ENCODE data around the gene AIP.
"Not testable (repeated sequence)": the region's sequence is repeated elsewhere in the genome, so short reads cannot be mapped to it uniquely, and the experiment has no call there.

AIP gene

DNA sequence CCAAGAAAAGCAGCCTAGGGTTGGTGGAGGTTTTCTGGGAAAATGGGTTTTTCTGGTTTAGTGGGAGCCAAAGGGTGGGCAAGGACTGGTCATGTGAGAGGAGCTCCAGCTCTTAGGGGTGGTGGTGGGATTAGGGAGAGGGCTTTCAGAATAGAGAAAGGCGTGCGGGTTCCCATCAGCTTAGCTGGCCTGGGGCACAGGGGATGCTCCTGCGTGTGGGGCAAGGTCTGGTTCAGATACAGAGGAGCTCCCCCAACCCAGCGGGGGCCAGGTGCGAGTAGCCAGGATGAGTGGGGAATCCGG, 14.4 kb upstream of the AIP start:
- H3K9ac ChIP-seq (ENCODE audit: low read length in 5 of 5), result peak overlapping the region in 4 of 5 donors; percentile 78 to 87 (median 86)
- H3K4me3 ChIP-seq (ENCODE audit: low read depth in 1 of 5, low read length in 5 of 5), result peak overlapping the region; percentile 72 to 87 (median 78)
- H3K36me3 ChIP-seq (ENCODE audit: control insufficient read depth in 5 of 5, insufficient read depth in 5 of 5, low read length in 5 of 5), result no peaks in the 10 kb centered on the region
- H3K27ac ChIP-seq (ENCODE audit: low read depth, low read length), result peak overlapping the region; percentile 79
- no peaks in the 10 kb centered on the region for H3K9me3 ChIP-seq (ENCODE audit: control insufficient read depth in 5 of 5, low read length in 5 of 5)
- peaks cover 5 to 47% (median 38%) of the 10 kb centered on the region in 5 donors for H3K4me1 ChIP-seq (ENCODE audit: control insufficient read depth in 5 of 5, insufficient read depth in 5 of 5, low read length in 5 of 5)
- H3K27me3 ChIP-seq (ENCODE audit: control insufficient read depth in 5 of 5, insufficient read depth in 4 of 5, low read length in 5 of 5), result no peaks in the 10 kb centered on the region

DNA sequence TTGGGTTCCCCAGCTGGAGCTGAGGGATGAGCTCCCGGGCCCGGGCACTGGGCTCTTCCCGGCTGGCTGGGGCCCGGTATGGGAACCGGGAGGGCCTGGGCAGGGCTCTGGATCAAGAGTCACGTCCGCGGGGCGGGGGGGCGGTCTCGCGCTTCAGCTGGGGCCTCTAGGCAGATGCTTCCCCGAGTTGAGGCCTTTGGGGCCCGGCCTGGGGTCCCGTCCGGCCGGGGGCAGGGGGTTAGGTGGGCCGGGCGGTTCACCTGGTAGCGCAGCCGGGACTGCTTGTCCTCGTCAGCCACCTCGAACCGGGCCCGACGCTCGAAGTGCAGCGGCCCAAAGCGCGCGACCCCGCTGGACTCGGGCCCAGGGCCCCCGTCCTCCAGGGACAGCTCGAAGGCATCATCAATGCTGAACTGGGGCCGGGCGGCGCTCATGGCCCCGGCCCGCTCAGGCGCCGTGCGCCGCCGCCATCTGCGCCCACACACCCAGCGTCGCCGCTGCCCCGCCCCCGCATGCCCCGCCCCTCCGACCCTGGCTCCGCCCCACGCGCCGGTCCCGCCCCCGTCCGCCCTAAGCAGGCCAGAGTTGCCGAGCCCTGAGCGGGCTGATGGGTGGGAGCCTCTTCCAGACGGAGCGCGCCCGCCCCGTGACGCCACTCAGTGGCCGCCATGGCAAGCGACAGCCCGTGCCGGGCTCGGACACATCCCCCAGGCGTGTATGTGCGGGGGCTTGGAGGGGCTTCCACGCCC, 13.9 kb upstream of the AIP start, which contains the start of gene TMEM134:
Gene TMEM134 (minus strand): TSS at position 493 of the 749 bp plus-strand sequence. CDS start 59 bp downstream, at position 434.
- Histone ChIP-seq H3K4me3 (ENCODE audit: low read depth in 1 of 5, low read length in 5 of 5) (peak within 1 kb of the TSS; percentile 78 to 88 (median 86)), H3K9me3 (ENCODE audit: control insufficient read depth in 5 of 5, low read length in 5 of 5) (no peaks in the 10 kb centered on the region), H3K4me1 (ENCODE audit: control insufficient read depth in 5 of 5, insufficient read depth in 5 of 5, low read length in 5 of 5) (peaks cover 5 to 42% (median 35%) of the 10 kb centered on the region in 5 donors), H3K27me3 (ENCODE audit: control insufficient read depth in 5 of 5, insufficient read depth in 4 of 5, low read length in 5 of 5) (no peaks in the 10 kb centered on the region), H3K27ac (ENCODE audit: low read depth, low read length) (peak within 1 kb of the TSS; percentile 79), H3K36me3 (ENCODE audit: control insufficient read depth in 5 of 5, insufficient read depth in 5 of 5, low read length in 5 of 5) (no peaks in the 10 kb centered on the region), H3K9ac (ENCODE audit: low read length in 5 of 5) (peak within 1 kb of the TSS in 4 of 5 donors; percentile 84 to 92 (median 86))

DNA sequence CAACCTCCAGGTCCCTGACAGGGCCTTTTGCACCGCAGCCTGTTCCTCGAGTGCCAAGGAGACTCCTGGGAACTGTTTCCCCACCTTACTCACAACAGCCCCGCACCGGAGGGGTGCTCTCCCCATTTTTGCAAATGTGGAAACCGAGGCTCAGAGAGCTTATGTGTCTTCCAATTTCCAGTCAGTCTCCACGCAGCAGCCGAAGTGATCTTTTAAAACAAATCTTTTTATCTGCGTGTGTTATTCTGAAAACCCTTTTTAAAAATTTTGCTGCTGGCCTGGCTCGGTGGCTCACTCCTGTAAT, 13.4 kb upstream of the AIP start:
- no peaks in the 10 kb centered on the region for H3K27me3 ChIP-seq (ENCODE audit: control insufficient read depth in 5 of 5, insufficient read depth in 4 of 5, low read length in 5 of 5)
- H3K9ac ChIP-seq (ENCODE audit: low read length in 5 of 5), result peak overlapping the region in 4 of 5 donors; percentile 57 to 92 (median 86)
- no peaks in the 10 kb centered on the region for H3K36me3 ChIP-seq (ENCODE audit: control insufficient read depth in 5 of 5, insufficient read depth in 5 of 5, low read length in 5 of 5)
- H3K4me1 ChIP-seq (ENCODE audit: control insufficient read depth in 5 of 5, insufficient read depth in 5 of 5, low read length in 5 of 5), result peaks cover 5 to 37% (median 30%) of the 10 kb centered on the region in 5 donors
- H3K9me3 ChIP-seq (ENCODE audit: control insufficient read depth in 5 of 5, low read length in 5 of 5), result no peaks in the 10 kb centered on the region
- peak overlapping the region; percentile 79 for H3K27ac ChIP-seq (ENCODE audit: low read depth, low read length)
- H3K4me3 ChIP-seq (ENCODE audit: low read depth in 1 of 5, low read length in 5 of 5), result peak overlapping the region; percentile 78 to 88 (median 86)

DNA sequence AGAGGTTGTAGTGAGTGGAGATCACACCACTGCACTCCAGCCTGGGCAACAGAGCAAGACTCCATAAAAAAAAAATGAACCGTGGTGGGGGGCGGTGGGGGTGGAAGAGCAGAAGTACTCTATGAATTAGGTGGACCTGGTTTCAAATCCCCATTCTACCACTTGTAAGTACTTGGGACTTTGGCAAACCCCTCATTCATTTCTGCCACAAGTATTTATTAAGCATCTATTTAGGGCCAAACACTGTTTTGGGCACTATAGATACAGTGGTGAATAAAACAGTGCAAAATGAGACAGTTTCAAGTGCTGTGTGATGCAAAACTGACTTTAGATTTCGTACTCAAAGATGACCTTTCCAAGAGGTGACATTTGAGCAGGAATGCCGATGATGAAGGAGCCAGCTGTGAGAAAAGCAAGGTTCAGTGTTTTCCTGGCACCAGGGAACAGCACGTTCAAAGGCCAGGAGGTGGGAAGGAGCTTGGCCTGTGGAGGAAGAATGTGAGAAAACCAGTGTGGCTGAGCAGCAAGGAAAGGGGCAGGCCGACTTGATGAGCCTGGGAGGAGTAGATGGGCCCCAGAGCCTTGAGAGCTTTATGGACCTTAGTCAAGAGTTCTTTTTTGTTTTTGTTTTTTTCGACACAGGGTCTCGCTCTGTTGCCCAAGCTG, 12.4 kb upstream of the AIP start:
- no peaks in the 10 kb centered on the region for H3K9me3 ChIP-seq (ENCODE audit: control insufficient read depth in 5 of 5, low read length in 5 of 5)
- no peak overlapping the region for H3K4me3 ChIP-seq (ENCODE audit: low read depth in 1 of 5, low read length in 5 of 5)
- no peak overlapping the region for H3K9ac ChIP-seq (ENCODE audit: low read length in 5 of 5)
- no peaks in the 10 kb centered on the region for H3K36me3 ChIP-seq (ENCODE audit: control insufficient read depth in 5 of 5, insufficient read depth in 5 of 5, low read length in 5 of 5)
- peaks cover 5 to 28% (median 22%) of the 10 kb centered on the region in 5 donors for H3K4me1 ChIP-seq (ENCODE audit: control insufficient read depth in 5 of 5, insufficient read depth in 5 of 5, low read length in 5 of 5)
- H3K27ac ChIP-seq (ENCODE audit: low read depth, low read length), result no peak overlapping the region
- H3K27me3 ChIP-seq (ENCODE audit: control insufficient read depth in 5 of 5, insufficient read depth in 4 of 5, low read length in 5 of 5), result no peaks in the 10 kb centered on the region

DNA sequence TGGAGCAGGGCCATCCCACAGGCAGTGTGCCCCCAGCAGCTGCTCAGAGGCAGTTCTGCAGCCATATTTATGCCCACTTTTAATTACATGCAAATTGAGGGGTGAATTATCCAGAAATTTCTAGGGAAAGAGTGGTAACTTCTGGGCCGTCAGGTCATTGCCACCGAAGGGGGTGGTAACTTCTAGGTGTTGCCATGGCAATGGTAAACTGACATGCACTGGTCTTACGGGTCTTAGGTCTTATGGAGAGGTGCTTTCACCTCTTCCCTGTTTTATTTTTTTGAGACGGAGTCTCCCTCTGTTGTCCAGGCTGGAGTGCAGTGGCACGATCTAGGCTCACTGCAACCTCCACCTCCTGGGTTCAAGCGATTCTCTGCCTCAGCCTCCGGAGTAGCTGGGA, 9.9 kb upstream of the AIP start:
- Histone ChIP-seq H3K27me3 (ENCODE audit: control insufficient read depth in 5 of 5, insufficient read depth in 4 of 5, low read length in 5 of 5) (no peaks in the 10 kb centered on the region), H3K27ac (ENCODE audit: low read depth, low read length) (no peak overlapping the region), H3K36me3 (ENCODE audit: control insufficient read depth in 5 of 5, insufficient read depth in 5 of 5, low read length in 5 of 5) (no peaks in the 10 kb centered on the region), H3K4me3 (ENCODE audit: low read depth in 1 of 5, low read length in 5 of 5) (no peak overlapping the region), H3K9ac (ENCODE audit: low read length in 5 of 5) (no peak overlapping the region), H3K9me3 (ENCODE audit: control insufficient read depth in 5 of 5, low read length in 5 of 5) (no peaks in the 10 kb centered on the region), H3K4me1 (ENCODE audit: control insufficient read depth in 5 of 5, insufficient read depth in 5 of 5, low read length in 5 of 5) (peaks cover 5 to 18% (median 16%) of the 10 kb centered on the region in 5 donors)

DNA sequence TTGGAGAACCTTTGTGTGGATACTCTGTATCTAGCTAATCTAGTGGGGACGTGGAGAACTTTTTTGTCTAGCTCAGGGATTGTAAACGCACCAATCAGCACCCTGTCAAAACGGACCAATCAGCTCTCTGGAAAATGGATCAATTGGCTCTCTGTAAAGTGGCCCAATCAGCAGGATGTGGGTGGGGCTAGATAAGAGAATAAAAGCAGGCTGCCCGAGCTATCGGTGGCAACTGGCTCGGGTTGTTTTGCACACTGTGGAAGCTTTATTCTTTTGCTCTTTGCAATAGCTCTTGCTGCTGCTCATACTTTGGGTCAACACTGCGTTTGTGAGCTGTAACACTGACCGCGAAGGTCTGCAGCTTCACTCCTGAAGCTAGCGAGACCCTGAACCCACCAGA, 6.1 kb upstream of the AIP start:
- H3K9ac ChIP-seq (ENCODE audit: low read length in 5 of 5), result not testable (repeated sequence)

DNA sequence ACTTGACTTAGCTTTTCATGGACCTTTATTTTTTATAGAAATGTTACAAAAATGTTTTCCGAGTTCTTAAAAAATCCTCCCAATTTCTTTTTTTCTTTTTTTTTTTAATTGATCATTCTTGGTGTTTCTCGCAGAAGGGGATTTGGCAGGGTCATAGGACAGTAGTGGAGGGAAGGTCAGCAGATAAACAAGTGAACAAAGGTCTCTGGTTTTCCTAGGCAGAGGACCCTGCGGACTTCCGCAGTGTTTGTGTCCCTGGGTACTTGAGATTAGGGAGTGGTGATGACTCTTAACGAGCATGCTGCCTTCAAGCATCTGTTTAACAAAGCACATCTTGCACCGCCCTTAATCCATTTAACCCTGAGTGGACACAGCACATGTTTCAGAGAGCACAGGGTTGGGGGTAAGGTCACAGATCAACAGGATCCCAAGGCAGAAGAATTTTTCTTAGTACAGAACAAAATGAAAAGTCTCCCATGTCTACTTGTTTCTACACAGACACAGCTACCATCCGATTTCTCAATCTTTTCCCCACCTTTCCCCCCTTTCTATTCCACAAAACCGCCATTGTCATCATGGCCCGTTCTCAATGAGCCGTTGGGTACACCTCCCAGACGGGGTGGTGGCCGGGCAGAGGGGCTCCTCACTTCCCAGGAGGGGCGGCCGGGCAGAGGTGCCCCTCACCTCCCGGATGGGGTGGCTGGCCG, 5.3 kb upstream of the AIP start:
- not testable (repeated sequence) for H3K9me3 ChIP-seq (ENCODE audit: control insufficient read depth in 5 of 5, low read length in 5 of 5); H3K4me3 ChIP-seq (ENCODE audit: low read depth in 1 of 5, low read length in 5 of 5); H3K27ac ChIP-seq (ENCODE audit: low read depth, low read length); H3K9ac ChIP-seq (ENCODE audit: low read length in 5 of 5); H3K4me1 ChIP-seq (ENCODE audit: control insufficient read depth in 5 of 5, insufficient read depth in 5 of 5, low read length in 5 of 5); H3K36me3 ChIP-seq (ENCODE audit: control insufficient read depth in 5 of 5, insufficient read depth in 5 of 5, low read length in 5 of 5); H3K27me3 ChIP-seq (ENCODE audit: control insufficient read depth in 5 of 5, insufficient read depth in 4 of 5, low read length in 5 of 5)

More for the DNA sequence above, 6.1 kb upstream of the AIP start:
- H3K36me3 ChIP-seq (ENCODE audit: control insufficient read depth in 5 of 5, insufficient read depth in 5 of 5, low read length in 5 of 5); H3K4me1 ChIP-seq (ENCODE audit: control insufficient read depth in 5 of 5, insufficient read depth in 5 of 5, low read length in 5 of 5); H3K4me3 ChIP-seq (ENCODE audit: low read depth in 1 of 5, low read length in 5 of 5); H3K27ac ChIP-seq (ENCODE audit: low read depth, low read length); H3K9me3 ChIP-seq (ENCODE audit: control insufficient read depth in 5 of 5, low read length in 5 of 5); H3K27me3 ChIP-seq (ENCODE audit: control insufficient read depth in 5 of 5, insufficient read depth in 4 of 5, low read length in 5 of 5): not testable (repeated sequence)

DNA sequence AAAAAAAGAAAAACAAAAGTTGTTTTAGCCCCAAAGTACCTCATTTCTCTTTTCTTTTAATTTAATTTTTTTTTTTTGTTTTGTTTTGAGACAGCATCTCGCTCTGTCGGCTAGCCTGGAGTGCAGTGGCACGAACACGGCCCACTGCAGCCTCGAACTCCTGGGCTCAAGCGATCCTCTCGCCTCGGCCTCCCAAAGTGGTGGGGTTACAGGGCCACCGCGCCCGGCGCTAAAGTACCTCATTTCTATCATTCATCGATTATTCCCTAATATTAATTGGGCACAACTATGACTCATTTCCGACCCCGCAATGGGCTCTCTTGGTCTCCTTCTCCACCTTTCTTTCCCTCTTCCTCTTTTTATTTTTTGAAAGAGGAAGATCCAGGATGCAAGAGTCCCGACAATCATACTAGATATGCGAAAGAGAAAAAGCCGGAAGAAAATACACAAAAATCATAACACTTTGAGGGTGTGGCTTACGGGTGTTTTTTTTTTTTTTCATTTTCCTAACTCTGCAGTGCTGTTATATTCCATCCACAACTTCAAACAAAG, 475 bp upstream of the AIP start:
- peaks cover 0 to 8% (median 5%) of the 10 kb centered on the region in 5 donors for H3K36me3 ChIP-seq (ENCODE audit: control insufficient read depth in 5 of 5, insufficient read depth in 5 of 5, low read length in 5 of 5)
- H3K4me3 ChIP-seq (ENCODE audit: low read depth in 1 of 5, low read length in 5 of 5), result peak overlapping the region; percentile 48 to 87 (median 83)
- H3K9ac ChIP-seq (ENCODE audit: low read length in 5 of 5), result peak overlapping the region in 4 of 5 donors; percentile 30 to 73 (median 64)
- H3K4me1 ChIP-seq (ENCODE audit: control insufficient read depth in 5 of 5, insufficient read depth in 5 of 5, low read length in 5 of 5), result peaks cover 3 to 29% (median 25%) of the 10 kb centered on the region in 5 donors
- H3K27ac ChIP-seq (ENCODE audit: low read depth, low read length), result peak overlapping the region; percentile 82
- H3K27me3 ChIP-seq (ENCODE audit: control insufficient read depth in 5 of 5, insufficient read depth in 4 of 5, low read length in 5 of 5), result no peaks in the 10 kb centered on the region
- no peaks in the 10 kb centered on the region for H3K9me3 ChIP-seq (ENCODE audit: control insufficient read depth in 5 of 5, low read length in 5 of 5)

DNA sequence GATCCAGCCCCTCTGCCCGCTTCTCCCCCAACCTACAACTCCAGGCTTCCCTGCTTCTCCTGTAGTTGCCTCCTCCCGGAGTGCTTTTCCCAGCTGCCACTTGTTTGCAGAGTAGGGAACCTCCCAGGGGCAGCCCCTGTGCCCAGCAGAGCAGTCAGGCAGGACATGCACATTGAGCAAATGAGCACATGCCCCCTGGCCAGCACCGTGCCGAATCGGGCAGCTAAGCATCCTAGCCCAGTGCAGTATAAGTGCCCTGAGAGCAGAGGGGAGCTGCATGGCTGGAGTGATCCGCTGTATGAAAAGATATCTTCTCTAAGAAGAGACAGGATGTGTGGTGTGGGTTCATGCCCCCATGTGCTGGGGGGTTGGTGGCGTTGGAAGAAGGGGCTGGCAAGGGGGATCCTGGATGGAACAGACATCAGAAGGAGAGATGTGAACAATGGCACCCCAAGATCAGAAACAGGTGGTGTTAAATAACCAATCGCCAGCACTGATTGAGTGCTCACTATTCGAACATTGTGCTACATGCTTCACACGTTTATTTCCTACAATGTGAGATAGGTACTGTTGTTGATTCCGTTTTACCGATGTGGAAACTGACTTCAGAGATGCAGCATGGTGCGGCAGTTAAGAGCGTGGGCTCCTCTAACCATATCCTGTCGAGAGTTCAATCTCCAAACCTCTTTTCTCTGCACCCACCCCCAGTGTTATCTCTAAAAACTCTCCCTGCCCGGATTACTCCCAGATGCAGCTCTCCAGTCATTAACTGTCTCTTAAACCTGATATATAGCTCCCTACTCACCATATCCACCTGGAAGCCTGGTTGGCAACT, 1.2 kb downstream of the AIP start:
- peaks cover 0 to 23% (median 9%) of the 10 kb centered on the region in 5 donors for H3K36me3 ChIP-seq (ENCODE audit: control insufficient read depth in 5 of 5, insufficient read depth in 5 of 5, low read length in 5 of 5)
- H3K4me1 ChIP-seq (ENCODE audit: control insufficient read depth in 5 of 5, insufficient read depth in 5 of 5, low read length in 5 of 5), result peaks cover 3 to 29% (median 25%) of the 10 kb centered on the region in 5 donors
- peak overlapping the region in 3 of 5 donors; percentile 31 to 53 (median 49) for H3K9ac ChIP-seq (ENCODE audit: low read length in 5 of 5)
- peak overlapping the region in 4 of 5 donors; percentile 57 to 87 (median 84) for H3K4me3 ChIP-seq (ENCODE audit: low read depth in 1 of 5, low read length in 5 of 5)
- H3K27ac ChIP-seq (ENCODE audit: low read depth, low read length), result no peak overlapping the region
- H3K9me3 ChIP-seq (ENCODE audit: control insufficient read depth in 5 of 5, low read length in 5 of 5), result no peaks in the 10 kb centered on the region
- H3K27me3 ChIP-seq (ENCODE audit: control insufficient read depth in 5 of 5, insufficient read depth in 4 of 5, low read length in 5 of 5), result no peaks in the 10 kb centered on the region
